WTC11 (cell line): ENCODE measurements around the gene METTL24. TPM values are rescaled to one million over a fixed set of nuclear protein-coding genes. Genes with fewer than 3 reads are reported as not detected.

Experiments used
- ATAC-seq: fragments of 200-7000 bp; cut with Tn5 transposase; 2 replicates; pipeline ENCODE4 v1.10.0; 2021; ENCODE audit warnings: mild to moderate bottlenecking, moderate library complexity
- CTCF ChIA-PET: fragments of 300-600 bp; sonication (Branson Sonifier 250); formaldehyde crosslinking; loops from one replicate; lab custom pipeline; 2021; ENCODE audit warnings: antibody characterized with exemption; lab: Charles Lee
- POLR2A ChIA-PET: fragments of 350-600 bp; sonication (Branson Sonifier 250); formaldehyde crosslinking; loops from one replicate; lab custom pipeline; 2021; ENCODE audit warnings: antibody characterized with exemption; lab: Charles Lee
- DNase-seq: peaks from one replicate; pipeline ENCODE4 v3.0.0; 2021; ENCODE audit warnings: low spot score
- H3K27ac Mint-ChIP-seq: 2 replicates; pipeline ENCODE4 v1.8.0; 2021; ENCODE audit warnings: mixed read lengths
- H3K27me3 Mint-ChIP-seq: 2 replicates; pipeline ENCODE4 v1.8.0; 2021; ENCODE audit warnings: low read depth, mild to moderate bottlenecking, moderate library complexity, mixed read lengths
- H3K36me3 Mint-ChIP-seq: 2 replicates; pipeline ENCODE4 v1.8.0; 2021; ENCODE audit warnings: mixed read lengths
- H3K4me1 Mint-ChIP-seq: 2 replicates; pipeline ENCODE4 v1.8.0; 2022; ENCODE audit warnings: mixed read lengths
- H3K4me3 Mint-ChIP-seq: 2 replicates; pipeline ENCODE4 v1.8.0; 2021; ENCODE audit warnings: mild to moderate bottlenecking, moderate library complexity, mixed read lengths
- H3K9me3 Mint-ChIP-seq: 2 replicates; pipeline ENCODE4 v1.8.0; 2021; ENCODE audit warnings: mixed read lengths
- CBFB ChIP-seq: sonication (generic); formaldehyde crosslinking; IDR thresholded peaks from 2 replicates; pipeline ENCODE4 v1.8.1; 2022; ENCODE audit warnings: mild to moderate bottlenecking, low read depth, missing genetic modification reagents
- CREB1 ChIP-seq: sonication (generic); formaldehyde crosslinking; IDR thresholded peaks from 2 replicates; pipeline ENCODE4 v1.8.0; 2023; ENCODE audit warnings: mild to moderate bottlenecking, missing genetic modification reagents
- ELF4 ChIP-seq: sonication (generic); formaldehyde crosslinking; IDR thresholded peaks from 2 replicates; pipeline ENCODE4 v1.8.1; 2022; ENCODE audit warnings: low read depth, mild to moderate bottlenecking, moderate library complexity, missing genetic modification reagents
- JUN ChIP-seq: sonication (generic); formaldehyde crosslinking; IDR thresholded peaks from 2 replicates; pipeline ENCODE4 v1.8.0; 2023; ENCODE audit warnings: mild to moderate bottlenecking, missing genetic modification reagents
- KAT7 ChIP-seq: sonication (generic); formaldehyde crosslinking; IDR thresholded peaks from 2 replicates; pipeline ENCODE4 v1.8.1; 2023; ENCODE audit warnings: missing genetic modification reagents, mild to moderate bottlenecking, borderline replicate concordance
- NFYB ChIP-seq: sonication (generic); formaldehyde crosslinking; conservative IDR thresholded peaks from 2 replicates; pipeline ENCODE4 v1.8.0; 2022; ENCODE audit warnings: low read depth, missing genetic modification reagents
- NR1H2 ChIP-seq: sonication (generic); formaldehyde crosslinking; IDR thresholded peaks from 2 replicates; pipeline ENCODE4 v1.9.0; 2021; ENCODE audit warnings: mild to moderate bottlenecking, moderate library complexity, missing genetic modification reagents
- PRRX2 ChIP-seq: fragments of 250-450 bp; sonication (Bioruptor Pico); IDR thresholded peaks from 2 replicates; pipeline ENCODE4 v1.8.0; 2021; ENCODE audit warnings: mild to moderate bottlenecking
- SMAD3 ChIP-seq: sonication (generic); formaldehyde crosslinking; IDR thresholded peaks from 2 replicates; pipeline ENCODE4 v1.8.0; 2022; ENCODE audit warnings: missing genetic modification reagents, mild to moderate bottlenecking, borderline replicate concordance
- TCF7 ChIP-seq: sonication (generic); formaldehyde crosslinking; IDR thresholded peaks from 2 replicates; pipeline ENCODE4 v1.8.0; 2022; ENCODE audit warnings: mild to moderate bottlenecking, low read depth, missing genetic modification reagents, moderate library complexity
- TEAD1 ChIP-seq: sonication (generic); formaldehyde crosslinking; IDR thresholded peaks from 2 replicates; pipeline ENCODE4 v1.8.0; 2022; ENCODE audit warnings: mild to moderate bottlenecking, missing genetic modification reagents
- TEAD4 ChIP-seq: sonication (generic); formaldehyde crosslinking; IDR thresholded peaks from 2 replicates; pipeline ENCODE4 v1.8.0; 2022; ENCODE audit warnings: mild to moderate bottlenecking, missing genetic modification reagents
- ZBTB21 ChIP-seq: sonication (generic); formaldehyde crosslinking; IDR thresholded peaks from 2 replicates; pipeline ENCODE4 v1.8.1; 2023; ENCODE audit warnings: mild to moderate bottlenecking, missing genetic modification reagents, borderline replicate concordance
- ZNF121 ChIP-seq: sonication (generic); formaldehyde crosslinking; IDR thresholded peaks from 2 replicates; pipeline ENCODE4 v1.8.0; 2023; ENCODE audit warnings: missing genetic modification reagents
- total RNA-seq: library from RNA; stranded (reverse); gene quantifications from 3 replicates; pipeline ENCODE4 v1.2.3, GENCODE V29; 2021
- TF ChIP-seq, protein P1 (sequence below): sonication (generic); formaldehyde crosslinking; IDR thresholded peaks from 2 replicates; pipeline ENCODE4 v1.8.1; 2023; ENCODE audit warnings: mild to moderate bottlenecking, missing genetic modification reagents, moderate library complexity
- TF ChIP-seq, protein P2 (sequence below): sonication (generic); formaldehyde crosslinking; IDR thresholded peaks from 2 replicates; pipeline ENCODE4 v1.8.1; 2023; ENCODE audit warnings: mild to moderate bottlenecking, missing genetic modification reagents
- TF ChIP-seq, protein P3 (sequence below): sonication (generic); formaldehyde crosslinking; IDR thresholded peaks from 2 replicates; pipeline ENCODE4 v1.8.1; 2023; ENCODE audit warnings: mild to moderate bottlenecking, moderate library complexity, missing genetic modification reagents
- TF ChIP-seq, protein P4 (sequence below): sonication (generic); formaldehyde crosslinking; conservative IDR thresholded peaks from 2 replicates; pipeline ENCODE4 v1.8.1; 2022; ENCODE audit warnings: mild to moderate bottlenecking, missing genetic modification reagents
- TF ChIP-seq, protein P5 (sequence below): sonication (generic); formaldehyde crosslinking; IDR thresholded peaks from 2 replicates; pipeline ENCODE4 v1.8.0; 2022; ENCODE audit warnings: mild to moderate bottlenecking, missing genetic modification reagents
- TF ChIP-seq, protein P6 (sequence below): sonication (generic); formaldehyde crosslinking; IDR thresholded peaks from 2 replicates; pipeline ENCODE4 v1.8.0; 2022; ENCODE audit warnings: mild to moderate bottlenecking, missing genetic modification reagents
- TF ChIP-seq, protein P7 (sequence below): sonication (generic); formaldehyde crosslinking; IDR thresholded peaks from 2 replicates; pipeline ENCODE4 v1.8.1; 2023; ENCODE audit warnings: mild to moderate bottlenecking, missing genetic modification reagents, borderline replicate concordance

Gene METTL24
- total RNA-seq, 1 experiment from 2014 or later = 0.31 TPM

DNA sequence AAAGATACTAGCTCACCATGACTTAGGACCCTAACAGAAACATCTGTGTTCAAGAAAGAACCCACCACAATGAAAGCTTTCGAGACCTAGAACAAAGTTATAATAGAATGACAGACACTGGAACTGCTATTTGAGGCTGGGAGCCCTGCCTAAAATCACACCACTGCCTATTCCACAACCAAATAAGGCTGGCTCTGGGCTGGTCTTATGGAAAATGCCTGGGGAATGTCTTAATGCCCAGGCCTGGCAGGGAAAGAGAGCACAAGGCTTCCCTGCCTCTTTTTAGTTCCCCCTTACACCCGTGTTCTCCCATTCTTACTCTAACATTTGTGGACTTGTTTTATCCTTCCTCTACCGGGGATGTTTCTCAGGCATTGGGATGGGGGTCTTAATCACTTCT lies 5.6 kb upstream of the METTL24 start:
- no peak overlapping the region for H3K27ac Mint-ChIP-seq
- ATAC-seq (no peak), DNase-seq (no peak)
- TF ChIP-seq ZNF121 (CRISPR knock-in tag) (no peak), NFYB (CRISPR knock-in tag) (no peak), TEAD4 (no peak), JUN (CRISPR knock-in tag) (no peak), NR1H2 (CRISPR knock-in tag) (no peak), CBFB (CRISPR knock-in tag) (no peak), ELF4 (CRISPR knock-in tag) (no peak), CREB1 (CRISPR knock-in tag) (no peak), TCF7 (CRISPR knock-in tag) (no peak), PRRX2 (CRISPR knock-in tag) (no peak)
- TF ChIP-seq, protein P1, sequence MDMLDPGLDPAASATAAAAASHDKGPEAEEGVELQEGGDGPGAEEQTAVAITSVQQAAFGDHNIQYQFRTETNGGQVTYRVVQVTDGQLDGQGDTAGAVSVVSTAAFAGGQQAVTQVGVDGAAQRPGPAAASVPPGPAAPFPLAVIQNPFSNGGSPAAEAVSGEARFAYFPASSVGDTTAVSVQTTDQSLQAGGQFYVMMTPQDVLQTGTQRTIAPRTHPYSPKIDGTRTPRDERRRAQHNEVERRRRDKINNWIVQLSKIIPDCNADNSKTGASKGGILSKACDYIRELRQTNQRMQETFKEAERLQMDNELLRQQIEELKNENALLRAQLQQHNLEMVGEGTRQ (CRISPR knock-in tag) = no peak
- TF ChIP-seq, protein P2, sequence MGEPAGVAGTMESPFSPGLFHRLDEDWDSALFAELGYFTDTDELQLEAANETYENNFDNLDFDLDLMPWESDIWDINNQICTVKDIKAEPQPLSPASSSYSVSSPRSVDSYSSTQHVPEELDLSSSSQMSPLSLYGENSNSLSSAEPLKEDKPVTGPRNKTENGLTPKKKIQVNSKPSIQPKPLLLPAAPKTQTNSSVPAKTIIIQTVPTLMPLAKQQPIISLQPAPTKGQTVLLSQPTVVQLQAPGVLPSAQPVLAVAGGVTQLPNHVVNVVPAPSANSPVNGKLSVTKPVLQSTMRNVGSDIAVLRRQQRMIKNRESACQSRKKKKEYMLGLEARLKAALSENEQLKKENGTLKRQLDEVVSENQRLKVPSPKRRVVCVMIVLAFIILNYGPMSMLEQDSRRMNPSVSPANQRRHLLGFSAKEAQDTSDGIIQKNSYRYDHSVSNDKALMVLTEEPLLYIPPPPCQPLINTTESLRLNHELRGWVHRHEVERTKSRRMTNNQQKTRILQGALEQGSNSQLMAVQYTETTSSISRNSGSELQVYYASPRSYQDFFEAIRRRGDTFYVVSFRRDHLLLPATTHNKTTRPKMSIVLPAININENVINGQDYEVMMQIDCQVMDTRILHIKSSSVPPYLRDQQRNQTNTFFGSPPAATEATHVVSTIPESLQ (CRISPR knock-in tag) = no peak
- TF ChIP-seq, protein P3, sequence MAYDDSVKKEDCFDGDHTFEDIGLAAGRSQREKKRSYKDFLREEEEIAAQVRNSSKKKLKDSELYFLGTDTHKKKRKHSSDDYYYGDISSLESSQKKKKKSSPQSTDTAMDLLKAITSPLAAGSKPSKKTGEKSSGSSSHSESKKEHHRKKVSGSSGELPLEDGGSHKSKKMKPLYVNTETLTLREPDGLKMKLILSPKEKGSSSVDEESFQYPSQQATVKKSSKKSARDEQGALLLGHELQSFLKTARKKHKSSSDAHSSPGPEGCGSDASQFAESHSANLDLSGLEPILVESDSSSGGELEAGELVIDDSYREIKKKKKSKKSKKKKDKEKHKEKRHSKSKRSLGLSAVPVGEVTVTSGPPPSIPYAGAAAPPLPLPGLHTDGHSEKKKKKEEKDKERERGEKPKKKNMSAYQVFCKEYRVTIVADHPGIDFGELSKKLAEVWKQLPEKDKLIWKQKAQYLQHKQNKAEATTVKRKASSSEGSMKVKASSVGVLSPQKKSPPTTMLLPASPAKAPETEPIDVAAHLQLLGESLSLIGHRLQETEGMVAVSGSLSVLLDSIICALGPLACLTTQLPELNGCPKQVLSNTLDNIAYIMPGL (CRISPR knock-in tag) = no peak
- TF ChIP-seq, protein P4, sequence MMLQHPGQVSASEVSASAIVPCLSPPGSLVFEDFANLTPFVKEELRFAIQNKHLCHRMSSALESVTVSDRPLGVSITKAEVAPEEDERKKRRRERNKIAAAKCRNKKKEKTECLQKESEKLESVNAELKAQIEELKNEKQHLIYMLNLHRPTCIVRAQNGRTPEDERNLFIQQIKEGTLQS (CRISPR knock-in tag) = no peak
- TF ChIP-seq, protein P5, sequence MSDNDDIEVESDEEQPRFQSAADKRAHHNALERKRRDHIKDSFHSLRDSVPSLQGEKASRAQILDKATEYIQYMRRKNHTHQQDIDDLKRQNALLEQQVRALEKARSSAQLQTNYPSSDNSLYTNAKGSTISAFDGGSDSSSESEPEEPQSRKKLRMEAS (CRISPR knock-in tag) = no peak
- TF ChIP-seq, protein P6, sequence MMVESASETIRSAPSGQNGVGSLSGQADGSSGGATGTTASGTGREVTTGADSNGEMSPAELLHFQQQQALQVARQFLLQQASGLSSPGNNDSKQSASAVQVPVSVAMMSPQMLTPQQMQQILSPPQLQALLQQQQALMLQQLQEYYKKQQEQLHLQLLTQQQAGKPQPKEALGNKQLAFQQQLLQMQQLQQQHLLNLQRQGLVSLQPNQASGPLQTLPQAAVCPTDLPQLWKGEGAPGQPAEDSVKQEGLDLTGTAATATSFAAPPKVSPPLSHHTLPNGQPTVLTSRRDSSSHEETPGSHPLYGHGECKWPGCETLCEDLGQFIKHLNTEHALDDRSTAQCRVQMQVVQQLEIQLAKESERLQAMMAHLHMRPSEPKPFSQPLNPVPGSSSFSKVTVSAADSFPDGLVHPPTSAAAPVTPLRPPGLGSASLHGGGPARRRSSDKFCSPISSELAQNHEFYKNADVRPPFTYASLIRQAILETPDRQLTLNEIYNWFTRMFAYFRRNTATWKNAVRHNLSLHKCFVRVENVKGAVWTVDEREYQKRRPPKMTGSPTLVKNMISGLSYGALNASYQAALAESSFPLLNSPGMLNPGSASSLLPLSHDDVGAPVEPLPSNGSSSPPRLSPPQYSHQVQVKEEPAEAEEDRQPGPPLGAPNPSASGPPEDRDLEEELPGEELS (CRISPR knock-in tag) = no peak
- CTCF ChIA-PET = no interaction called here
- H3K27me3 Mint-ChIP-seq = peaks cover 9% of the 10 kb centered on the region
- peaks cover 26% of the 10 kb centered on the region for H3K4me1 Mint-ChIP-seq
- POLR2A ChIA-PET = interaction anchor here (0.9 kb wide), 1 partner anchor 22 kb away, joined by 3 read pairs; no protein-coding TSS in a partner anchor
- peaks cover 7% of the 10 kb centered on the region for H3K9me3 Mint-ChIP-seq
- no peak overlapping the region for H3K4me3 Mint-ChIP-seq
- H3K36me3 Mint-ChIP-seq = no peaks in the 10 kb centered on the region

DNA sequence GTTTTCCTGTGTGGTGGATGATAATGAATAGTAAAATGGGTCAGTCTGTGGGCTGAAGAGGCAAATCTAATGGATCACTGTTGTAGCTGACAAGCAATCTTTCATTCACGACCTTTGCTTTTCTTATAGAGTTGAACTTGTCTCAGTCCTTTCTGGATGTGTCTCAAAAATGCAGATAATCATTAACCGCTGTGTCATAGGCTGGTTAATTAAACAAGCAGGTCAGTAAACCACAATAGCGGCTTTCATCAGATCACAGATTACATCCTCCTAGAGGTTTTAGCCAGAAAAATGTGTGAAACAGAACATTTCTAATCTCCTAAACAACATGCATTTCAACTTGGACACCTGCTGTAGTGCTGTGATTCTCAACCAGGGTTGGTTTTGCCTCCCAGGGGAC lies 2.5 kb upstream of the METTL24 start:
- Mint-ChIP-seq H3K4me1 (peaks cover 36% of the 10 kb centered on the region), H3K9me3 (peaks cover 7% of the 10 kb centered on the region), H3K27me3 (peaks cover 34% of the 10 kb centered on the region), H3K4me3 (no peak overlapping the region), H3K27ac (no peak overlapping the region), H3K36me3 (no peaks in the 10 kb centered on the region)
- TF ChIP-seq CREB1 (CRISPR knock-in tag) (no peak), SMAD3 (CRISPR knock-in tag) (no peak), ZBTB21 (no peak), KAT7 (CRISPR knock-in tag) (no peak), PRRX2 (CRISPR knock-in tag) (no peak), TEAD1 (CRISPR knock-in tag) (no peak)
- TF ChIP-seq, protein P7, sequence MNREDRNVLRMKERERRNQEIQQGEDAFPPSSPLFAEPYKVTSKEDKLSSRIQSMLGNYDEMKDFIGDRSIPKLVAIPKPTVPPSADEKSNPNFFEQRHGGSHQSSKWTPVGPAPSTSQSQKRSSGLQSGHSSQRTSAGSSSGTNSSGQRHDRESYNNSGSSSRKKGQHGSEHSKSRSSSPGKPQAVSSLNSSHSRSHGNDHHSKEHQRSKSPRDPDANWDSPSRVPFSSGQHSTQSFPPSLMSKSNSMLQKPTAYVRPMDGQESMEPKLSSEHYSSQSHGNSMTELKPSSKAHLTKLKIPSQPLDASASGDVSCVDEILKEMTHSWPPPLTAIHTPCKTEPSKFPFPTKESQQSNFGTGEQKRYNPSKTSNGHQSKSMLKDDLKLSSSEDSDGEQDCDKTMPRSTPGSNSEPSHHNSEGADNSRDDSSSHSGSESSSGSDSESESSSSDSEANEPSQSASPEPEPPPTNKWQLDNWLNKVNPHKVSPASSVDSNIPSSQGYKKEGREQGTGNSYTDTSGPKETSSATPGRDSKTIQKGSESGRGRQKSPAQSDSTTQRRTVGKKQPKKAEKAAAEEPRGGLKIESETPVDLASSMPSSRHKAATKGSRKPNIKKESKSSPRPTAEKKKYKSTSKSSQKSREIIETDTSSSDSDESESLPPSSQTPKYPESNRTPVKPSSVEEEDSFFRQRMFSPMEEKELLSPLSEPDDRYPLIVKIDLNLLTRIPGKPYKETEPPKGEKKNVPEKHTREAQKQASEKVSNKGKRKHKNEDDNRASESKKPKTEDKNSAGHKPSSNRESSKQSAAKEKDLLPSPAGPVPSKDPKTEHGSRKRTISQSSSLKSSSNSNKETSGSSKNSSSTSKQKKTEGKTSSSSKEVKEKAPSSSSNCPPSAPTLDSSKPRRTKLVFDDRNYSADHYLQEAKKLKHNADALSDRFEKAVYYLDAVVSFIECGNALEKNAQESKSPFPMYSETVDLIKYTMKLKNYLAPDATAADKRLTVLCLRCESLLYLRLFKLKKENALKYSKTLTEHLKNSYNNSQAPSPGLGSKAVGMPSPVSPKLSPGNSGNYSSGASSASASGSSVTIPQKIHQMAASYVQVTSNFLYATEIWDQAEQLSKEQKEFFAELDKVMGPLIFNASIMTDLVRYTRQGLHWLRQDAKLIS (CRISPR knock-in tag) = no peak
- ATAC-seq (no peak), DNase-seq (no peak)
- ChIA-PET POLR2A (no interaction called here), CTCF (interaction anchor here (1.3 kb wide), 1 partner anchor 8 kb away, joined by 3 read pairs; no protein-coding TSS in a partner anchor)
